Stimulated activated CD4-positive, alpha-beta T cell treated with anti-CD3 and anti-CD28 coated beads, Interleukin-12 subunit alpha, Interleukin-12 subunit beta, amount 100 ng/mL, for 24 hours (primary cell): ENCODE results near the gene AUH.
A peak's percentile ranks its signal among the peaks of the same experiment; 100 is the strongest.

Experiments used
- DNase-seq, 2 experiments: peaks; one replicate each; pipeline ENCODE4 v3.0.0-alpha.2; 2020; ENCODE audit warnings: low read depth in 2 of 2

AUH gene

GRCh38 chr9:91190062-91190461 lies 171.7 kb downstream of the AUH start:
- no peak for DNase-seq

- no peak for DNase-seq
Measured at GRCh38 chr9:91188719-91189590, 172.8 kb downstream of the AUH start.

GRCh38 chr9:91187965-91188344 lies 173.8 kb downstream of the AUH start:
- no peak for DNase-seq

- no peak for DNase-seq
Measured at GRCh38 chr9:91187311-91187964, 174.3 kb downstream of the AUH start.

GRCh38 chr9:91186632-91187108 lies 175.0 kb downstream of the AUH start:
- no peak for DNase-seq

- DNase-seq: no peak
Measured at GRCh38 chr9:91185193-91185886, 176.4 kb downstream of the AUH start.

- no peak for DNase-seq
Measured at GRCh38 chr9:91182429-91183225, 179.1 kb downstream of the AUH start.

GRCh38 chr9:91181541-91181940 lies 180.2 kb downstream of the AUH start:
- DNase-seq: no peak

GRCh38 chr9:91180930-91181268 lies 180.8 kb downstream of the AUH start:
- DNase-seq: no peak

GRCh38 chr9:91180240-91180929 lies 181.3 kb downstream of the AUH start:
- DNase-seq: no peak

- DNase-seq: no peak
Measured at GRCh38 chr9:91179237-91180138, 182.2 kb downstream of the AUH start.

GRCh38 chr9:91178281-91179236 lies 183.2 kb downstream of the AUH start:
- DNase-seq: no peak

GRCh38 chr9:91177661-91178280 lies 183.9 kb downstream of the AUH start:
- DNase-seq: peak in 1 of 2 experiments; percentile 49

GRCh38 chr9:91177081-91177480 lies 184.6 kb downstream of the AUH start:
- no peak for DNase-seq

- no peak for DNase-seq
Measured at GRCh38 chr9:91176426-91176825, 185.3 kb downstream of the AUH start.

- DNase-seq: no peak
Measured at GRCh38 chr9:91174772-91175171, 186.9 kb downstream of the AUH start.

GRCh38 chr9:91172329-91172728 lies 189.4 kb downstream of the AUH start:
- DNase-seq: no peak

- DNase-seq: no peak
Measured at GRCh38 chr9:91170951-91171350, 190.8 kb downstream of the AUH start.
